ENCODE data around the gene THSD4.

Gene THSD4

GRCh38 chr15:71186267-71186666 is 71.0 kb downstream of the THSD4 start:
- H3K79me2 ChIP-seq (ENCODE audit: insufficient read depth, low read depth): no peaks in the 10 kb centered on the region
- no peak overlapping the region for H2AFZ ChIP-seq (ENCODE audit: low read depth)
- TF ChIP-seq CTCF (conservative IDR thresholded peaks at IDR 0.05; ENCODE audit: low read depth, low read length): no peak
- H4K20me1 ChIP-seq (ENCODE audit: insufficient read depth): no peaks in the 10 kb centered on the region
- no peaks in the 10 kb centered on the region for H3K4me1 ChIP-seq (ENCODE audit: low read depth, poor library complexity, severe bottlenecking)
- no peaks in the 10 kb centered on the region for H3K27me3 ChIP-seq (ENCODE audit: insufficient read depth, low read depth)
- no peak overlapping the region for H3K27ac ChIP-seq
- no peak overlapping the region for H3K9ac ChIP-seq
- H3K4me2 ChIP-seq: no peak overlapping the region
- H3K36me3 ChIP-seq (ENCODE audit: insufficient read depth): no peaks in the 10 kb centered on the region
- no peak overlapping the region for H3K4me3 ChIP-seq (IDR thresholded peaks at IDR 0.05; ENCODE audit: insufficient read depth, low read depth, low read length)

- Histone ChIP-seq H3K9ac (no peak overlapping the region), H3K4me1 (ENCODE audit: low read depth, poor library complexity, severe bottlenecking) (no peaks in the 10 kb centered on the region), H2AFZ (ENCODE audit: low read depth) (no peak overlapping the region), H3K79me2 (ENCODE audit: insufficient read depth, low read depth) (no peaks in the 10 kb centered on the region), H3K27ac (no peak overlapping the region), H3K36me3 (ENCODE audit: insufficient read depth) (no peaks in the 10 kb centered on the region), H3K27me3 (ENCODE audit: insufficient read depth, low read depth) (no peaks in the 10 kb centered on the region), H3K4me2 (no peak overlapping the region), H4K20me1 (ENCODE audit: insufficient read depth) (no peaks in the 10 kb centered on the region), H3K4me3 (IDR thresholded peaks at IDR 0.05; ENCODE audit: insufficient read depth, low read depth, low read length) (no peak overlapping the region)
- no peak for TF ChIP-seq CTCF (conservative IDR thresholded peaks at IDR 0.05; ENCODE audit: low read depth, low read length)
Observed at GRCh38 chr15:71187078-71187477, 71.8 kb downstream of the THSD4 start.

- Histone ChIP-seq H3K9ac (no peak overlapping the region), H3K36me3 (ENCODE audit: insufficient read depth) (no peaks in the 10 kb centered on the region), H3K27ac (no peak overlapping the region), H3K4me2 (no peak overlapping the region), H3K4me1 (ENCODE audit: low read depth, poor library complexity, severe bottlenecking) (no peaks in the 10 kb centered on the region), H3K4me3 (IDR thresholded peaks at IDR 0.05; ENCODE audit: insufficient read depth, low read depth, low read length) (no peak overlapping the region), H4K20me1 (ENCODE audit: insufficient read depth) (no peaks in the 10 kb centered on the region), H2AFZ (ENCODE audit: low read depth) (no peak overlapping the region), H3K27me3 (ENCODE audit: insufficient read depth, low read depth) (no peaks in the 10 kb centered on the region), H3K79me2 (ENCODE audit: insufficient read depth, low read depth) (no peaks in the 10 kb centered on the region)
- no peak for TF ChIP-seq CTCF (conservative IDR thresholded peaks at IDR 0.05; ENCODE audit: low read depth, low read length)
Observed at GRCh38 chr15:71187526-71187925, 72.3 kb downstream of the THSD4 start.

GRCh38 chr15:71189718-71190117 is 74.4 kb downstream of the THSD4 start:
- Histone ChIP-seq H2AFZ (ENCODE audit: low read depth) (no peak overlapping the region), H4K20me1 (ENCODE audit: insufficient read depth) (no peaks in the 10 kb centered on the region), H3K36me3 (ENCODE audit: insufficient read depth) (no peaks in the 10 kb centered on the region), H3K4me1 (ENCODE audit: low read depth, poor library complexity, severe bottlenecking) (no peaks in the 10 kb centered on the region), H3K4me2 (no peak overlapping the region), H3K27me3 (ENCODE audit: insufficient read depth, low read depth) (no peaks in the 10 kb centered on the region), H3K4me3 (IDR thresholded peaks at IDR 0.05; ENCODE audit: insufficient read depth, low read depth, low read length) (no peak overlapping the region), H3K27ac (no peak overlapping the region), H3K9ac (no peak overlapping the region), H3K79me2 (ENCODE audit: insufficient read depth, low read depth) (no peaks in the 10 kb centered on the region)
- TF ChIP-seq CTCF (conservative IDR thresholded peaks at IDR 0.05; ENCODE audit: low read depth, low read length): no peak

GRCh38 chr15:71191296-71191695 is 76.0 kb downstream of the THSD4 start:
- H3K4me2 ChIP-seq: no peak overlapping the region
- no peak overlapping the region for H3K4me3 ChIP-seq (IDR thresholded peaks at IDR 0.05; ENCODE audit: insufficient read depth, low read depth, low read length)
- no peak for TF ChIP-seq CTCF (conservative IDR thresholded peaks at IDR 0.05; ENCODE audit: low read depth, low read length)
- no peak overlapping the region for H3K9ac ChIP-seq
- no peaks in the 10 kb centered on the region for H3K27me3 ChIP-seq (ENCODE audit: insufficient read depth, low read depth)
- no peak overlapping the region for H3K27ac ChIP-seq
- H4K20me1 ChIP-seq (ENCODE audit: insufficient read depth): no peaks in the 10 kb centered on the region
- no peaks in the 10 kb centered on the region for H3K79me2 ChIP-seq (ENCODE audit: insufficient read depth, low read depth)
- H3K4me1 ChIP-seq (ENCODE audit: low read depth, poor library complexity, severe bottlenecking): no peaks in the 10 kb centered on the region
- no peak overlapping the region for H2AFZ ChIP-seq (ENCODE audit: low read depth)
- H3K36me3 ChIP-seq (ENCODE audit: insufficient read depth): no peaks in the 10 kb centered on the region
